Adrenal gland (tissue), 12 donors: ENCODE measurements around the gene SLC4A3. TPM values are rescaled to one million over a fixed set of nuclear protein-coding genes. Genes with fewer than 3 reads are reported as not detected.

Experiments used
- DNase-seq, 7 donors: peaks; one replicate each; pipeline ENCODE4 v3.0.0-alpha.2; 2019 to 2020
- H3K27ac ChIP-seq, 5 donors: fragments of 200-600 bp; sonication (generic) in 4 of 5; 1 replicate in 3 of 5; 2 replicates in 2 of 5; pipeline versions ENCODE4 v1.5.1 to v1.8.0; 2016 to 2020; ENCODE audit warnings: mild to moderate bottlenecking in 1 of 5
- H3K27me3 ChIP-seq: fragments of 200-600 bp; 2 replicates; pipeline ENCODE4 v1.8.0; 2021
- H3K36me3 ChIP-seq, 2 donors: fragments of 200-600 bp; replicated peaks in 1 of 2; 1 replicate in 1 of 2; 2 replicates in 1 of 2; pipeline versions ENCODE4 v1.5.1 to v1.8.0; 2018 to 2022
- H3K4me1 ChIP-seq, 2 donors: fragments of 200-600 bp; replicated peaks in 1 of 2; 1 replicate in 1 of 2; 2 replicates in 1 of 2; pipeline versions ENCODE4 v1.5.1 to v1.8.0; 2018 to 2021
- H3K4me3 ChIP-seq, 4 donors: fragments of 200-600 bp; sonication (generic) in 3 of 4; one replicate each; pipeline ENCODE4 v1.5.1; 2016 to 2018
- H3K9me3 ChIP-seq, 3 donors: fragments of 200-600 bp; sonication (generic) in 1 of 3; replicated peaks in 1 of 3; 1 replicate in 2 of 3; 2 replicates in 1 of 3; pipeline versions ENCODE4 v1.5.1 to v1.8.0; 2016 to 2021
- POLR2A ChIP-seq, 2 donors: fragments of 450-650 bp; IDR thresholded peaks; one replicate each; pipeline ENCODE4 v1.6.1; 2017; ENCODE audit warnings: antibody characterized with exemption in 2 of 2, mild to moderate bottlenecking in 2 of 2, moderate library complexity in 1 of 2
- WGBS, 4 donors: extraction: QIAGEN DNeasy Blood & Tissue Kit in 2 of 4; methylation state at CpG; one replicate each; pipeline versions ENCODE4 v1.1.5 to v1.1.7; 2013 to 2017; 5-methylcytosine and 5-hydroxymethylcytosine counted together
- intact Hi-C, 2 donors: fragments of 100-400 bp; cut with DNase I; formaldehyde crosslinking; loops; one replicate each; pipeline versions ENCODE4 v1.14.1 to v1.15.0; 2022 to 2023
- polyA plus RNA-seq, 3 donors: library from polyadenylated mRNA; stranded (reverse); fragments of 200-250 nt in 2 of 3; fragments of 350-450 nt in 1 of 3; fragmentation: Illumina TruSeq in 1 of 3; extraction: RNeasy Lipid Tissue Mini Kit (QIAGEN cat#74804) in 1 of 3; gene quantifications; one replicate each; pipeline ENCODE4 v1.2.3, GENCODE V29; 2013 to 2014
- total RNA-seq, 9 donors: library from RNA; depleted of rRNA in 4 of 9; stranded (reverse); fragments of >200 nt in 4 of 9; fragments of 120-200 nt in 1 of 9; fragmentation: NEBNext Ultra II Directional in 1 of 9; extraction: Animal tissue kit (Norgen Biotek cat#: 25700) in 1 of 9; gene quantifications; one replicate each; pipeline versions ENCODE4 v1.1.0 to v1.2.4, GENCODE V29; 2013 to 2023
- TF ChIP-seq, protein P1 (sequence below), 6 experiments: fragments of 450-650 bp in 4 of 6; fragments of 200-600 bp in 2 of 6; sonication (generic) in 1 of 6; IDR thresholded peaks; 1 replicate in 5 of 6; 2 replicates in 1 of 6; pipeline versions ENCODE4 v1.5.1 to v1.8.0; 2016 to 2021; ENCODE audit warnings: antibody characterized with exemption in 6 of 6, mild to moderate bottlenecking in 2 of 6, moderate library complexity in 1 of 6
- donor health status: healthy with polysubstance abuse.
- donor health status: Bipolar disorder and iron deficiency.
- donor health status: DM: yes; HTN: yes; CAD: no.
- donor health status: DM: no; HTN: no; CAD: no.
- donor health status: DM: no; HTN: no; CAD: no.
- donor health status: DM: yes; HTN: yes; CAD: no.

SLC4A3 gene
- total and polyA plus RNA-seq, 12 donors: 3.9 to 40.5 (median 15.0) TPM

DNA sequence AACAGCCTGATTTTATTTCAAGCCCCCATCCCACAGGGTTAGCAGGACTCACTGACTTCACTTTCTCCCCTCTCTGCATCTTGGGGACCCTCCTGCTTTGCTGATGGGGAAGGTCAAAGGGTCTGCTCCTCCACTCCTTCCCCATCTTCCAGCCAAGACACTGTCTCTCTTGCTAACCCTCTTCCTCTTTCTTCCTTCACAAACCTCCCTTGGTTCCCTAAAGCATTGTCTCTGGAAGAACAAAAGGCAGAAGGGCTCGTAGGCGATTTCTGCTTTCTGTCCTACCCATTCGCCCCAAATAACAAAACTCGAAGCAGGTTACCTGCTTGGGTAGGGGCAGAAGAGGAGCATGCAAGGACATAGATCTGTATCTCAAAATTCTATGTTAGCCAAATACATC lies 5.5 kb upstream of the SLC4A3 start:
- no peak for DNase-seq
- intact Hi-C loops: no loop called here
- Histone ChIP-seq H3K27me3 (no peaks in the 10 kb centered on the region), H3K9me3 (no peaks in the 10 kb centered on the region), H3K27ac (no peak overlapping the region), H3K4me1 (peaks cover 2 to 4% of the 10 kb centered on the region in 2 donors), H3K36me3 (no peaks in the 10 kb centered on the region), H3K4me3 (no peak overlapping the region)
- no peak for TF ChIP-seq POLR2A (IDR thresholded peaks at IDR 0.05)
- TF ChIP-seq, protein P1, sequence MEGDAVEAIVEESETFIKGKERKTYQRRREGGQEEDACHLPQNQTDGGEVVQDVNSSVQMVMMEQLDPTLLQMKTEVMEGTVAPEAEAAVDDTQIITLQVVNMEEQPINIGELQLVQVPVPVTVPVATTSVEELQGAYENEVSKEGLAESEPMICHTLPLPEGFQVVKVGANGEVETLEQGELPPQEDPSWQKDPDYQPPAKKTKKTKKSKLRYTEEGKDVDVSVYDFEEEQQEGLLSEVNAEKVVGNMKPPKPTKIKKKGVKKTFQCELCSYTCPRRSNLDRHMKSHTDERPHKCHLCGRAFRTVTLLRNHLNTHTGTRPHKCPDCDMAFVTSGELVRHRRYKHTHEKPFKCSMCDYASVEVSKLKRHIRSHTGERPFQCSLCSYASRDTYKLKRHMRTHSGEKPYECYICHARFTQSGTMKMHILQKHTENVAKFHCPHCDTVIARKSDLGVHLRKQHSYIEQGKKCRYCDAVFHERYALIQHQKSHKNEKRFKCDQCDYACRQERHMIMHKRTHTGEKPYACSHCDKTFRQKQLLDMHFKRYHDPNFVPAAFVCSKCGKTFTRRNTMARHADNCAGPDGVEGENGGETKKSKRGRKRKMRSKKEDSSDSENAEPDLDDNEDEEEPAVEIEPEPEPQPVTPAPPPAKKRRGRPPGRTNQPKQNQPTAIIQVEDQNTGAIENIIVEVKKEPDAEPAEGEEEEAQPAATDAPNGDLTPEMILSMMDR (IDR thresholded peaks at IDR 0.05): no peak
- WGBS, 4 donors: 72 to 79% (median 75%) methylated on average over 4 of the region's 4 CpGs

DNA sequence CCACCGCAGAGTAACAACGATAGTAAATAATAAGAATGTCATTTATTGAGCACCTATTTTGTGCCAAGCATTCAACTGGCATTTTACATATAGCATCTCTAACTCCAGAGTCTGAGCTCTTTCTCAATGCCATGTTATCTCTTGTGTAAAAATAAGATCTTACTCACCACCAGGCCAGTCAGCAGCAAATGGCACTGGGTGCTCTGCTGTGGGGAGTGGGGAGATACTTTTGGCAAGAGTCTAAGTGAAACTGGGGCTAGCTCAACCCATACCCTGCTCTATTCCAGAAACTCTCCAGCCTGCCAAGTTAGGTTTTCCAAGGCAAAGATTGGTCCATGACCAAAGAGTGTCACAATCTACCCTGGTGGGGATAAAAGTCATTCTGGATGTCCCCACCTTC lies 5.0 kb upstream of the SLC4A3 start:
- Histone ChIP-seq H3K4me1 (peaks cover 5% of the 10 kb centered on the region in 2 donors), H3K9me3 (no peaks in the 10 kb centered on the region), H3K36me3 (no peaks in the 10 kb centered on the region), H3K27me3 (no peaks in the 10 kb centered on the region), H3K27ac (no peak overlapping the region), H3K4me3 (no peak overlapping the region)
- WGBS, 4 donors: 62 to 82% (median 71%) methylated on average over 2 of the region's 2 CpGs
- no peak for DNase-seq
- no peak for TF ChIP-seq POLR2A (IDR thresholded peaks at IDR 0.05)
- TF ChIP-seq, protein P1 (IDR thresholded peaks at IDR 0.05): no peak
- intact Hi-C loops: no loop called here

DNA sequence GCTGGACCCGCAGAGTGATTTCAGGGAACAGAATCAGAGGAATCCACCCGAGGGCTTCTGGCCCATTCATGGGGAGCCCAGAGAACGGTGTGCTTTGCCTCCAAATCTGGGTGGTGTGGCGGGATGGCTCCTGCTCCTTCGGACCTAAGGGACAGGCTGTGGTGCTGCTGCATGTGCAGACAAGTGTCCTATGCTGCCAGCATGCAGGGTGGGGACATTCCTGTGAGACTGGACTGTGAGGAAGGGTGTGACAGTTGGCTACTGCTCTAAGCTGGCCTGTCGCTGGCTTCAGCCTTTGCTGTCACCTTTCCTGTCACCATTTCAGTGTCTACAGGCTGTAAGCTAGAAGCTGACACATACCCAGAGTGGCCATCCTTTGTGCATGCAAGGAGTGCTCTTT lies 2.9 kb upstream of the SLC4A3 start:
- H3K27me3 ChIP-seq: no peaks in the 10 kb centered on the region
- no peaks in the 10 kb centered on the region for H3K9me3 ChIP-seq
- no peaks in the 10 kb centered on the region for H3K36me3 ChIP-seq
- no peak for TF ChIP-seq POLR2A (IDR thresholded peaks at IDR 0.05)
- TF ChIP-seq, protein P1 (IDR thresholded peaks at IDR 0.05): no peak
- no peak overlapping the region for H3K27ac ChIP-seq
- intact Hi-C loops: no loop called here
- DNase-seq: no peak
- no peak overlapping the region for H3K4me3 ChIP-seq
- WGBS, 4 donors: 80 to 91% (median 90%) methylated on average over 6 of the region's 6 CpGs
- peaks cover 9 to 13% of the 10 kb centered on the region in 2 donors for H3K4me1 ChIP-seq

DNA sequence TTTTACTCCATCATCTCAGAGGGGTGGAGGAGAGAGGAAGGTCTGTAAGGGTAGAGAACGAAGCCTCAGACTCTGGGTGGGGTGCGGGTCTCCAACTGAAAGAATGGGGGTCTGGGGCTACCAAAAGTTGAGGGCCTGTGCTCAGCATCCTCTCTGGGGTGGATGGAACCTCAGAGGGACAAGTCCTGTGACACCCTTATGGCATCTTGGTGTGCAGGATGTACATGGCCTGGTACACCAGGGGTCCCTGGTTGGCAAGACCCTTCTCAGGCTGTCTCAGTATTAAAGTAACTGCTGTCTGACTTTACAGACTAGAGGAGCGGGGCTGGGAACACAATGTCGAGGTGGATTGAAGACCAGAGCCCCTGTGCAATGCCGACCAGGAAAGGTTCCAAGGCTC lies 2.3 kb upstream of the SLC4A3 start:
- intact Hi-C loops: loop anchor here in 1 of 2 donors (5.0 kb wide), 1 partner anchor 208 kb away; the partner anchor contains the start of gene DES
- DNase-seq: peak in 1 of 7 donors; percentile 1
- H3K4me3 ChIP-seq: no peak overlapping the region
- no peaks in the 10 kb centered on the region for H3K36me3 ChIP-seq
- H3K9me3 ChIP-seq: no peaks in the 10 kb centered on the region
- WGBS, 4 donors: 94 to 99% (median 97%) methylated on average over 5 of the region's 5 CpGs
- TF ChIP-seq POLR2A (IDR thresholded peaks at IDR 0.05): no peak
- TF ChIP-seq, protein P1 (IDR thresholded peaks at IDR 0.05): no peak
- no peaks in the 10 kb centered on the region for H3K27me3 ChIP-seq
- no peak overlapping the region for H3K27ac ChIP-seq
- peaks cover 9 to 16% of the 10 kb centered on the region in 2 donors for H3K4me1 ChIP-seq
